Measurements from ENCODE around the gene S100A9. TPM values are rescaled to one million over a fixed set of nuclear protein-coding genes. Genes with fewer than 3 reads are reported as not detected.

Gene S100A9
- total RNA-seq, 2 experiments from 2014 or later = not detected

GRCh38 chr1:153363641-153364040 is 6.0 kb downstream of the S100A9 start:
- Mint-ChIP-seq H3K36me3 (no peaks in the 10 kb centered on the region), H3K27ac (no peak overlapping the region), H3K9me3 (no peaks in the 10 kb centered on the region), H3K4me1 (no peaks in the 10 kb centered on the region), H3K27me3 (peaks cover 10% of the 10 kb centered on the region), H3K4me3 (no peak overlapping the region)
- no peak for DNase-seq

DNA sequence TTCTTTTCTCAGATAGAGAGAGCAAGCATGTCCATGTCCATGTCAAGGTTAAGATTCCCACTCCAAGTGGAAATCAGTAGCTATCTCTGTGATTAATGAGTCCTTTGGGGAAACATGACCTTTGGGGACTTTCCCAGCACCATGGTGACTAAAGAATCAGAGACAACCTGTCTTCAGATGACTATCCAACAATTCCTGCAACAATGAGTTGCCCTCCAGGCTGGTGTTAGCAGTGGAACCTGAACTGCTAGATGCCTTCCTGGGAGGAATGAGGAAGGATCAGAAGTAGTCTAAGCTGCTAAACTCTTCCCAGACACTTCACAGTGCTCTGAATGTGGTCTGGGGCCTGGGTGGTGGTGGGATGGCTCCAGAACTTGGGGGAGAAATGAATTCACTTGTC is 6.5 kb downstream of the S100A9 start:
- no peaks in the 10 kb centered on the region for H3K4me1 Mint-ChIP-seq
- H3K27ac Mint-ChIP-seq = no peak overlapping the region
- no peaks in the 10 kb centered on the region for H3K9me3 Mint-ChIP-seq
- H3K4me3 Mint-ChIP-seq = no peak overlapping the region
- H3K36me3 Mint-ChIP-seq = no peaks in the 10 kb centered on the region
- H3K27me3 Mint-ChIP-seq = peaks cover 10% of the 10 kb centered on the region
- no peak for DNase-seq

DNA sequence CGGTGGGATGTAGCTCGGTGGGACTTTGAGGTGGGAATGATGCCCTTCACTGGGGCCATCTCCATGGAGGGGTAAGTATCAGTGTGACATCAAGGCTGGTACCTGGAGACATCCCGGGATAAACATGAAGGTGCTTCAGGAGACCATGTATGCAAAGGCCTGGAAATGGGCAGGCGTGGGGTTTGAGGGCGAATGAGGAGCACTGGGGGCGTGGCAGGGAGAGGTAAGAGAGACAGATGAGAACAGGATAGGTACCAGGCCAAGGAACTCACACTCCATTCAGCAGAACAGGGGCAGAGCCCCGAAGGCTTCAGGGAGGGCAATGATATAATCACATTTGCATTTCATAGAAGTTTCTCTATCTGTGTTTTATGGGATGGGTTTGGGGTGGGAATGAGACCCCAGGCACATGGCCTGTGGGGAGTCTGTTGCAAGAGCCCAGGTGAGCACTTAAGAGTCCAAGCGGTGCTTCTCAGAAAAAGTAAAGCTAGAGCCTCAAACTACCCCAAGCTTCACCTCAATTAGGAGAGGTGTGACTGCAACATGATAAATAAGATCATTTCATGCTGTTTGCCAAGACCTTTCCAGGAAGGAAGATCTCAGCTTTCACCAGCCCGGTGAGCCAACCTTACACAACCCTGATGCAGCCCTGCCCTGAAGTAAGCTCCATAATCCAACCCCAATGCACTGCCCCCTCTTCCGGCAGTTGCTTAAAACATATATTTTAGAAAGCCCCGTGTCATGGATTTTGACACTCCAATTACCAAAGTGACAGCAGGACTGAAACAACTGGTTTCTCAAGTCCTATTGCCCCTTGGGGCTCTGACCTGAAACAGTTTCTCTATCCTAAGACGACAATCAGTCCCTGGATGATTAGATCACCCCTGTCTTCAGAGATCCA is 7.4 kb downstream of the S100A9 start:
- H3K36me3 Mint-ChIP-seq = no peaks in the 10 kb centered on the region
- DNase-seq = no peak
- H3K27ac Mint-ChIP-seq = no peak overlapping the region
- H3K4me3 Mint-ChIP-seq = no peak overlapping the region
- no peaks in the 10 kb centered on the region for H3K9me3 Mint-ChIP-seq
- no peaks in the 10 kb centered on the region for H3K4me1 Mint-ChIP-seq
- H3K27me3 Mint-ChIP-seq = peaks cover 10% of the 10 kb centered on the region

DNA sequence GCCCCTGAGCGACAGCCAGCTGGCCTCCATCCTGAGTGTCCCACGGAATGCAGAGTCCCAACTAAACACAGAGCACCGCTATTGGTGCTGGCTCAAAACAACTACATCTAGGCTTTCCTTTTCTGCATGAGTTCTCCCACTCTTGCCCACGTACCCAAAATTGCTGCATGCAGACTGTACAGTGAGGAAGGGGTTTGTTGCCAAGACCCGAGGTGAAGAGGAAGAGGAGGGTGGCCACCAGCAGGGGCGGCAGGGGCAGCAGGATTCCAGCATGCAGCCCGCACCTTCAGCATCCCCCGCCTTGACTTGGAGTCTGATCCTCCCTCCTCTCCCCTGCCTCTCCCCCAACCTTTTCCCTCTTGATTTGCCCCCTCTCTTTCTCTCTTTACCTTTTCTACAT is 8.0 kb downstream of the S100A9 start:
- H3K4me3 Mint-ChIP-seq = no peak overlapping the region
- no peak for DNase-seq
- no peaks in the 10 kb centered on the region for H3K4me1 Mint-ChIP-seq
- H3K36me3 Mint-ChIP-seq = no peaks in the 10 kb centered on the region
- no peaks in the 10 kb centered on the region for H3K9me3 Mint-ChIP-seq
- peaks cover 11% of the 10 kb centered on the region for H3K27me3 Mint-ChIP-seq
- H3K27ac Mint-ChIP-seq = no peak overlapping the region

DNA sequence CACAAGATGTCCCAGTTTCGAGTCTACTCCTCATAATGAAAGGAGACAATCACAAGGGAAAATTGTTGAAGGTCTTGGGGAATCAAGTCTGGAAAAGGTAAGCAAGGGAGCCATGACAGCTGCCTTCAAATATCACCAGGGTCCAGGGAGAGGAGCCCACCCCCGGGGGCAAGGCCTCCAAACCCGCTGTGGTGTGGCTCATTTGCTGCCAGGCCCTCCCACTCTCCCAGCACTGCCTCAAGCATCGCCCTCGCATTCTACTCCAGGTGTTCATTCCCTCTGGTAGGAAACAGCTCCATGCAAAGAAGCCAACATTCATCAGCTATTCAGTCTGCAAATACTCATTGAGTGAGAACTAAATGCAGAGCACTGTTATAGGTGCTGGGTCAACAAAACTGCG is 8.6 kb downstream of the S100A9 start:
- Mint-ChIP-seq H3K9me3 (no peaks in the 10 kb centered on the region), H3K36me3 (no peaks in the 10 kb centered on the region), H3K27ac (no peak overlapping the region), H3K4me1 (no peaks in the 10 kb centered on the region), H3K27me3 (peaks cover 14% of the 10 kb centered on the region), H3K4me3 (no peak overlapping the region)
- DNase-seq = no peak

DNA sequence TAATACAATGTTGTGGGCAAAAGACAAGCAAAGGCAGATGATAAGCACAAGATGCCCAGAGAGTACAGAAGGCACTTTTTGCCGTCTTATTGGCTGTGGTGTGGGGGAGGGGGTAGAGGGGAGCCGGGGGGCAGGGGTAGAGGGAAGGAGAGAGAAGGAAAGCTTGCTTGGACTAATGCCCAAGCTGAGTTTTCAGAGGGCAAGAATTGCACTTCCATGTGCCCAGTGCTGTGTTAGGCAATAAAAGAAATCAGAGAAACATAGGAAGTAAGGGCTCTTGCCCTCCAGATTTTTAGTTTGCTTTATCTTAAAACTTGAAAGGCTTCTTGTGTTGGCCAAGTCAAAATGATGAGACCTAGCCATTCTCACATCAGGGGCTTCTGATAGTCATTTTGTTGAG is 9.4 kb downstream of the S100A9 start:
- H3K4me1 Mint-ChIP-seq = no peaks in the 10 kb centered on the region
- H3K4me3 Mint-ChIP-seq = no peak overlapping the region
- DNase-seq = no peak
- H3K9me3 Mint-ChIP-seq = no peaks in the 10 kb centered on the region
- no peak overlapping the region for H3K27ac Mint-ChIP-seq
- H3K36me3 Mint-ChIP-seq = no peaks in the 10 kb centered on the region
- peaks cover 14% of the 10 kb centered on the region for H3K27me3 Mint-ChIP-seq

DNA sequence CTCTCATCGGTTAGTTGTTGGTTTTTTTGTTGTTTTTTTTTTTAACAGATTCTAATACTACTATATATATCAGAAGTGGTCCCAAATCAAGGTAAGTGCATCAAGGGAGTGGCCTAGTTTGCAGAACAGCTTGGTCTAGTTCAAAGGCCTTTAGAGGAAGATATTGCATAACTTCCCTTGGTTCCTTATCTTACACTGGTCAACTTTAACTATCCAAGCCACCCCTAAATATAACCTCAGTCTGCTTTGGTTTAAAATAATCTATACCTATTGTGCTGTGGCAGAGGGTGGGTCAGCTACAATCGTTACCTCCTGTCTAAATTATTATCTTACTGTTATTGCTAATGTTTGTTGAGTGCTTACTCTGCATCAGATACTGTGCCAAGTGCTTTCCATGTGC is 10.8 kb downstream of the S100A9 start:
- Mint-ChIP-seq H3K4me1 (no peaks in the 10 kb centered on the region), H3K9me3 (no peaks in the 10 kb centered on the region), H3K36me3 (no peaks in the 10 kb centered on the region), H3K27me3 (peaks cover 9% of the 10 kb centered on the region), H3K27ac (no peak overlapping the region), H3K4me3 (no peak overlapping the region)
- no peak for DNase-seq

GRCh38 chr1:153370146-153370545 is 12.5 kb downstream of the S100A9 start:
- H3K27me3 Mint-ChIP-seq = peaks cover 4% of the 10 kb centered on the region
- no peaks in the 10 kb centered on the region for H3K4me1 Mint-ChIP-seq
- no peaks in the 10 kb centered on the region for H3K9me3 Mint-ChIP-seq
- no peaks in the 10 kb centered on the region for H3K36me3 Mint-ChIP-seq
- H3K27ac Mint-ChIP-seq = no peak overlapping the region
- H3K4me3 Mint-ChIP-seq = no peak overlapping the region
- DNase-seq = no peak

GRCh38 chr1:153371231-153371630 is 13.6 kb downstream of the S100A9 start:
- Mint-ChIP-seq H3K9me3 (no peaks in the 10 kb centered on the region), H3K27ac (no peak overlapping the region), H3K4me1 (no peaks in the 10 kb centered on the region), H3K36me3 (no peaks in the 10 kb centered on the region), H3K27me3 (peaks cover 4% of the 10 kb centered on the region), H3K4me3 (no peak overlapping the region)
- no peak for DNase-seq

DNA sequence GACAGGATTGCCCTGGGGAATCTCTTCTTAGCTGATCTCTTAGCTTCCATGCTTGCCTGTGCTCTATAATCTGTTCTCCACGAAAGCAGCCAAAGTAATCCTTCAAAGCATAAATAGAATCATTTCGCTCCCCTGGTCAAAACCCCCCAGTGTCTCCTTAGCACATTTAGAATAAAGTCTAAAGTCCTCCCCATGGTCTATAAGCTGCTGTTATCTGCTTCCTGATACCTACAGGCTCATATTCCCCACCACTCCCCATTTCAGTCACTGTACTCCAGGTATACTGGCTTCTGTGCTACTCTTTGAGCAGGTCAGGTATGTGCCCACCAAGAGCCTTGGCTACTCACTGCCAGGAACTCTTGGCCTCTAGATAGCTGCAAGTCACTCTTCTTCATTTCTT is 14.9 kb downstream of the S100A9 start:
- peaks cover 13% of the 10 kb centered on the region for H3K27me3 Mint-ChIP-seq

GRCh38 chr1:153374071-153374470 is 16.4 kb downstream of the S100A9 start:
- no peak overlapping the region for H3K4me3 Mint-ChIP-seq
- no peak for DNase-seq
- H3K36me3 Mint-ChIP-seq = no peaks in the 10 kb centered on the region
- peaks cover 23% of the 10 kb centered on the region for H3K27me3 Mint-ChIP-seq
- H3K4me1 Mint-ChIP-seq = no peaks in the 10 kb centered on the region
- H3K27ac Mint-ChIP-seq = no peak overlapping the region
- no peaks in the 10 kb centered on the region for H3K9me3 Mint-ChIP-seq

More for the DNA sequence above, 14.9 kb downstream of the S100A9 start:
- Mint-ChIP-seq H3K36me3 (no peaks in the 10 kb centered on the region), H3K9me3 (no peaks in the 10 kb centered on the region), H3K4me3 (no peak overlapping the region), H3K27ac (no peak overlapping the region), H3K4me1 (no peaks in the 10 kb centered on the region)
- DNase-seq = no peak

GRCh38 chr1:153375511-153375910 is 17.9 kb downstream of the S100A9 start, which contains the start of gene S100A12:
S100A12 (minus strand) TSS chr1:153375621; CDS start chr1:153374592, 1,029 bp downstream.
- Mint-ChIP-seq H3K4me3 (no peak within 1 kb of the TSS), H3K4me1 (no peaks in the 10 kb centered on the region), H3K9me3 (no peaks in the 10 kb centered on the region), H3K27ac (no peak within 1 kb of the TSS), H3K36me3 (no peaks in the 10 kb centered on the region), H3K27me3 (peaks cover 29% of the 10 kb centered on the region)
- no peak for DNase-seq

DNA sequence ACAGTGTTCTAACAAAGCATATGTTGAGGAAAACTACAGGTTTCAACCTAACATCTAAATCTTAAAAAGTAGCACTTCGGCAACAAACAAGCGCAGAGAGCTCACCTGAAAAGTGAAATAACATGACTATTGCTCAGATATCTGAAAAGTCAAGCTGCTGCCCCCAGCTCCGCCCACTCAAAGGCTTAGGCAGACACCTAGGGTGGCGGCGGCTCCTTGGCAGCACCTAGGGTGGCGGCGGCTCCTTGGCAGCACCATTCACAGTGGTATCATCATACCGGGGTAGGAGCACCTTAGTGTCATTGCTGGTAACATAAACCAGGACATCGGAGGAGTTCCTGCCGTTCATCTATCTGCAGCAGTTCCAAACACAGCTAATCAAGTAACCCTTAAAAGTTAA is 21.9 kb downstream of the S100A9 start:
- Mint-ChIP-seq H3K27me3 (peaks cover 25% of the 10 kb centered on the region), H3K36me3 (no peaks in the 10 kb centered on the region), H3K9me3 (peaks cover 4% of the 10 kb centered on the region), H3K4me3 (no peak overlapping the region), H3K4me1 (no peaks in the 10 kb centered on the region), H3K27ac (no peak overlapping the region)
- DNase-seq = no peak

DNA sequence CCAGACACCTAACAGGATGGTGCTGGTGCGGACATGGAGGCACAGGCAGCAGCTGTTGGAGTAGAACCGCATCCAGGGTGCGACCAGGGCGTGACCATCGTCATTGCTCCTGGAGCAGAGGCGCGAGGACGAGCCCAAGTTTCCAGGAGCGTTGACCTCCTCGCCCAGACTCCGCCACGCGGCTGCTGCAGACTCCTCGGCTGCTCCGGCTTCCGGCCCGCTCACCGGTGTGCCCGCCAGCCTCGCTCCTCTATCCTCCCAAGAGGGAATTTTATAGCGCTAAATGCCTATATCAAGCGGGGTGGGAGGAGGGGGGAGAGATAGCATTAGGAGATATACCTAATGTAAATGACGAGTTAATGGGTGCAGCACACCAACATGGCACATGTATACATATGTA is 23.1 kb downstream of the S100A9 start:
- Mint-ChIP-seq H3K27ac (no peak overlapping the region), H3K27me3 (peaks cover 27% of the 10 kb centered on the region)

GRCh38 chr1:153384958-153385580 is 27.4 kb downstream of the S100A9 start:
- Mint-ChIP-seq H3K36me3 (no peaks in the 10 kb centered on the region), H3K27me3 (peaks cover 8% of the 10 kb centered on the region), H3K4me1 (no peaks in the 10 kb centered on the region), H3K27ac (no peak overlapping the region), H3K9me3 (peaks cover 4% of the 10 kb centered on the region), H3K4me3 (no peak overlapping the region)
- DNase-seq = no peak

More for the DNA sequence above, 23.1 kb downstream of the S100A9 start:
- no peaks in the 10 kb centered on the region for H3K36me3 Mint-ChIP-seq
- H3K9me3 Mint-ChIP-seq = peaks cover 4% of the 10 kb centered on the region
- no peak overlapping the region for H3K4me3 Mint-ChIP-seq
- DNase-seq = no peak
- no peaks in the 10 kb centered on the region for H3K4me1 Mint-ChIP-seq

GRCh38 chr1:153386500-153386901 is 28.8 kb downstream of the S100A9 start:
- Mint-ChIP-seq H3K27ac (no peak overlapping the region), H3K27me3 (peaks cover 8% of the 10 kb centered on the region), H3K4me1 (no peaks in the 10 kb centered on the region), H3K36me3 (no peaks in the 10 kb centered on the region), H3K4me3 (no peak overlapping the region), H3K9me3 (peaks cover 2% of the 10 kb centered on the region)
- DNase-seq = no peak
